ENCODE data around the gene RNF126.
"Not testable (repeated sequence)": the region's sequence is repeated elsewhere in the genome, so short reads cannot be mapped to it uniquely, and the experiment has no call there.

Gene RNF126

GRCh38 chr19:685454-685931 lies 22.5 kb upstream of the RNF126 start:
- no peak for DNase-seq (ENCODE audit: low spot score)

GRCh38 chr19:682678-683320 lies 19.8 kb upstream of the RNF126 start:
- no peak for DNase-seq (ENCODE audit: low spot score)

GRCh38 chr19:681029-682019 lies 18.3 kb upstream of the RNF126 start:
- DNase-seq (ENCODE audit: low spot score): peak; percentile 88

GRCh38 chr19:680287-681028 lies 17.4 kb upstream of the RNF126 start:
- peak; percentile 97 for DNase-seq (ENCODE audit: low spot score)

- no peak for DNase-seq (ENCODE audit: low spot score)
Measured at GRCh38 chr19:679418-680286, 16.6 kb upstream of the RNF126 start.

GRCh38 chr19:678791-679388 lies 15.9 kb upstream of the RNF126 start:
- DNase-seq (ENCODE audit: low spot score): no peak

GRCh38 chr19:677601-678436 lies 14.8 kb upstream of the RNF126 start:
- no peak for DNase-seq (ENCODE audit: low spot score)

- DNase-seq (ENCODE audit: low spot score): no peak
Measured at GRCh38 chr19:677201-677600, 14.2 kb upstream of the RNF126 start.

GRCh38 chr19:676339-677105 lies 13.5 kb upstream of the RNF126 start, which contains the start of gene FSTL3:
TSS of gene FSTL3 (plus strand) at chr19:676392. CDS start at chr19:676424, 32 bp downstream.
- DNase-seq (ENCODE audit: low spot score): no peak

GRCh38 chr19:676007-676338 lies 13.0 kb upstream of the RNF126 start:
- DNase-seq (ENCODE audit: low spot score): no peak

- DNase-seq (ENCODE audit: low spot score): no peak
Measured at GRCh38 chr19:674282-675151, 11.5 kb upstream of the RNF126 start.

GRCh38 chr19:670609-671075 lies 7.6 kb upstream of the RNF126 start:
- no peak for DNase-seq (ENCODE audit: low spot score)

GRCh38 chr19:668675-669434 lies 5.8 kb upstream of the RNF126 start:
- not testable (repeated sequence) for DNase-seq (ENCODE audit: low spot score)

GRCh38 chr19:666985-667573 lies 4.1 kb upstream of the RNF126 start:
- not testable (repeated sequence) for DNase-seq (ENCODE audit: low spot score)

GRCh38 chr19:664913-665443 lies 2.0 kb upstream of the RNF126 start:
- DNase-seq (ENCODE audit: low spot score): peak; percentile 65

- no peak for DNase-seq (ENCODE audit: low spot score)
Measured at GRCh38 chr19:663682-664117, 686 bp upstream of the RNF126 start.

All from hematopoietic multipotent progenitor cell treated with erythropoietin and hydrocortisone succinate and interleukin-3 and kit ligand, for 15 days (in vitro differentiated cells).